OCI-LY1 (cell line): Measurements from ENCODE around the gene PTPRQ.

Experiments
- EZH2 ChIP-seq: fragments of 200-600 bp; sonication (generic), shearing (Covaris generic); IDR thresholded peaks from 2 replicates; pipeline ENCODE4 v1.8.0; 2017; ENCODE audit warnings: borderline replicate concordance, mixed run types, mild to moderate bottlenecking, antibody characterized with exemption, low read length, moderate library complexity, mixed read lengths
- TF ChIP-seq, protein P1 (sequence below): fragments of 200-600 bp; sonication (generic), shearing (Covaris generic); IDR thresholded peaks from 2 replicates; pipeline ENCODE4 v1.5.1; 2017; ENCODE audit warnings: mild to moderate bottlenecking, antibody characterized with exemption, low read length, moderate library complexity, mixed read lengths

- TF ChIP-seq, protein P1, sequence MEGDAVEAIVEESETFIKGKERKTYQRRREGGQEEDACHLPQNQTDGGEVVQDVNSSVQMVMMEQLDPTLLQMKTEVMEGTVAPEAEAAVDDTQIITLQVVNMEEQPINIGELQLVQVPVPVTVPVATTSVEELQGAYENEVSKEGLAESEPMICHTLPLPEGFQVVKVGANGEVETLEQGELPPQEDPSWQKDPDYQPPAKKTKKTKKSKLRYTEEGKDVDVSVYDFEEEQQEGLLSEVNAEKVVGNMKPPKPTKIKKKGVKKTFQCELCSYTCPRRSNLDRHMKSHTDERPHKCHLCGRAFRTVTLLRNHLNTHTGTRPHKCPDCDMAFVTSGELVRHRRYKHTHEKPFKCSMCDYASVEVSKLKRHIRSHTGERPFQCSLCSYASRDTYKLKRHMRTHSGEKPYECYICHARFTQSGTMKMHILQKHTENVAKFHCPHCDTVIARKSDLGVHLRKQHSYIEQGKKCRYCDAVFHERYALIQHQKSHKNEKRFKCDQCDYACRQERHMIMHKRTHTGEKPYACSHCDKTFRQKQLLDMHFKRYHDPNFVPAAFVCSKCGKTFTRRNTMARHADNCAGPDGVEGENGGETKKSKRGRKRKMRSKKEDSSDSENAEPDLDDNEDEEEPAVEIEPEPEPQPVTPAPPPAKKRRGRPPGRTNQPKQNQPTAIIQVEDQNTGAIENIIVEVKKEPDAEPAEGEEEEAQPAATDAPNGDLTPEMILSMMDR: no peak
- TF ChIP-seq EZH2: no peak
These were observed 47.1 kb downstream of the PTPRQ start for GRCh38 chr12:80491166-80491565.
